ENCODE results near the gene AXIN1. TPM values are rescaled to one million over a fixed set of nuclear protein-coding genes. Genes with fewer than 3 reads are reported as not detected.

Gene AXIN1
- total RNA-seq, 1 donor from 2014 or later = 27.0 TPM

GRCh38 chr16:309476-309875 lies 43.0 kb downstream of the AXIN1 start:
- Histone ChIP-seq H3K9me3 (ENCODE audit: insufficient read depth, low read depth, low read length) (no peaks in the 10 kb centered on the region), H3K27ac (ENCODE audit: low read depth, low read length) (no peak overlapping the region), H3K79me2 (ENCODE audit: insufficient read depth, low read length) (no peaks in the 10 kb centered on the region), H3K4me2 (ENCODE audit: low read length) (no peak overlapping the region), H3K4me1 (ENCODE audit: insufficient read depth, low read length) (no peaks in the 10 kb centered on the region), H3K27me3 (ENCODE audit: insufficient read depth, low read length) (no peaks in the 10 kb centered on the region), H4K20me1 (ENCODE audit: insufficient read depth, low read length) (peaks cover 31% of the 10 kb centered on the region), H3K9ac (ENCODE audit: low read length) (no peak overlapping the region), H2AFZ (ENCODE audit: low read depth, low read length) (no peak overlapping the region), H3K4me3 (ENCODE audit: insufficient read depth, low read depth, low read length) (no peak overlapping the region), H3K36me3 (ENCODE audit: insufficient read depth, low read length) (no peaks in the 10 kb centered on the region)
- FAIRE-seq = no peak
- no peaks in the 10 kb centered on the region for H3K4me1 Mint-ChIP-seq (ENCODE audit: low read depth, unreplicated experiment)
- no peak for DNase-seq (ENCODE audit: low read depth)
- no peaks in the 10 kb centered on the region for H3K9me3 Mint-ChIP-seq (ENCODE audit: unreplicated experiment)
- no peak for TF ChIP-seq CTCF (IDR thresholded peaks at IDR 0.05; ENCODE audit: insufficient read depth, low read depth, low read length)
- no peak for TF ChIP-seq EZH2 (IDR thresholded peaks at IDR 0.05; ENCODE audit: insufficient read depth, low read length)
- H3K27me3 Mint-ChIP-seq (ENCODE audit: low read depth, unreplicated experiment) = no peaks in the 10 kb centered on the region
- no peak overlapping the region for H3K4me3 Mint-ChIP-seq (ENCODE audit: unreplicated experiment)
- peaks cover 11% of the 10 kb centered on the region for H3K36me3 Mint-ChIP-seq (ENCODE audit: low read depth, unreplicated experiment)
- H3K27ac Mint-ChIP-seq (ENCODE audit: unreplicated experiment) = no peak overlapping the region

- no peaks in the 10 kb centered on the region for H3K27me3 ChIP-seq (ENCODE audit: insufficient read depth, low read length)
Observed at GRCh38 chr16:307691-308312, 44.7 kb downstream of the AXIN1 start.

More at GRCh38 chr16:307691-308312, 44.7 kb downstream of the AXIN1 start:
- Mint-ChIP-seq H3K27me3 (ENCODE audit: low read depth, unreplicated experiment) (no peaks in the 10 kb centered on the region), H3K36me3 (ENCODE audit: low read depth, unreplicated experiment) (peaks cover 13% of the 10 kb centered on the region), H3K27ac (ENCODE audit: unreplicated experiment) (no peak overlapping the region), H3K4me1 (ENCODE audit: low read depth, unreplicated experiment) (no peaks in the 10 kb centered on the region), H3K9me3 (ENCODE audit: unreplicated experiment) (no peaks in the 10 kb centered on the region), H3K4me3 (ENCODE audit: unreplicated experiment) (no peak overlapping the region)
- H3K27ac ChIP-seq (ENCODE audit: low read depth, low read length) = no peak overlapping the region
- H3K9me3 ChIP-seq (ENCODE audit: insufficient read depth, low read depth, low read length) = no peaks in the 10 kb centered on the region
- FAIRE-seq (no peak), DNase-seq (ENCODE audit: low read depth) (no peak)
- no peak overlapping the region for H3K4me2 ChIP-seq (ENCODE audit: low read length)
- H4K20me1 ChIP-seq (ENCODE audit: insufficient read depth, low read length) = peaks cover 16% of the 10 kb centered on the region
- H3K79me2 ChIP-seq (ENCODE audit: insufficient read depth, low read length) = no peaks in the 10 kb centered on the region
- no peak overlapping the region for H2AFZ ChIP-seq (ENCODE audit: low read depth, low read length)
- TF ChIP-seq CTCF (IDR thresholded peaks at IDR 0.05; ENCODE audit: insufficient read depth, low read depth, low read length) = no peak
- TF ChIP-seq EZH2 (IDR thresholded peaks at IDR 0.05; ENCODE audit: insufficient read depth, low read length) = no peak
- H3K9ac ChIP-seq (ENCODE audit: low read length) = no peak overlapping the region
- H3K4me3 ChIP-seq (ENCODE audit: insufficient read depth, low read depth, low read length) = no peak overlapping the region
- H3K4me1 ChIP-seq (ENCODE audit: insufficient read depth, low read length) = no peaks in the 10 kb centered on the region
- H3K36me3 ChIP-seq (ENCODE audit: insufficient read depth, low read length) = peaks cover 3% of the 10 kb centered on the region
